ENCODE data around the gene ARMC10. TPM values are rescaled to one million over a fixed set of nuclear protein-coding genes. Genes with fewer than 3 reads are reported as not detected.

ARMC10 gene
- total and polyA plus RNA-seq, 9 of the 15 experiments (the other 6 are each of a cell fraction or from before 2014, with no cell fraction given): 17.0 to 113 (median 72.6) TPM

- TF ChIP-seq ZNF407 (IDR thresholded peaks at IDR 0.05; ENCODE audit: low read depth): no peak
- peak; percentile 75 for TF ChIP-seq ELF4 (CRISPR knock-in tag; IDR thresholded peaks at IDR 0.05)
- no peak for TF ChIP-seq KAT8 (IDR thresholded peaks at IDR 0.05; ENCODE audit: low read depth)
- TF ChIP-seq ZBTB7A (IDR thresholded peaks at IDR 0.05; ENCODE audit: borderline replicate concordance, control insufficient read depth, low read depth, low read length): peak; percentile 74; the same call in 1 of the 2 replicates
- no peak for TF ChIP-seq CBFA2T2 (conservative IDR thresholded peaks at IDR 0.05)
- TF ChIP-seq, protein P1, sequence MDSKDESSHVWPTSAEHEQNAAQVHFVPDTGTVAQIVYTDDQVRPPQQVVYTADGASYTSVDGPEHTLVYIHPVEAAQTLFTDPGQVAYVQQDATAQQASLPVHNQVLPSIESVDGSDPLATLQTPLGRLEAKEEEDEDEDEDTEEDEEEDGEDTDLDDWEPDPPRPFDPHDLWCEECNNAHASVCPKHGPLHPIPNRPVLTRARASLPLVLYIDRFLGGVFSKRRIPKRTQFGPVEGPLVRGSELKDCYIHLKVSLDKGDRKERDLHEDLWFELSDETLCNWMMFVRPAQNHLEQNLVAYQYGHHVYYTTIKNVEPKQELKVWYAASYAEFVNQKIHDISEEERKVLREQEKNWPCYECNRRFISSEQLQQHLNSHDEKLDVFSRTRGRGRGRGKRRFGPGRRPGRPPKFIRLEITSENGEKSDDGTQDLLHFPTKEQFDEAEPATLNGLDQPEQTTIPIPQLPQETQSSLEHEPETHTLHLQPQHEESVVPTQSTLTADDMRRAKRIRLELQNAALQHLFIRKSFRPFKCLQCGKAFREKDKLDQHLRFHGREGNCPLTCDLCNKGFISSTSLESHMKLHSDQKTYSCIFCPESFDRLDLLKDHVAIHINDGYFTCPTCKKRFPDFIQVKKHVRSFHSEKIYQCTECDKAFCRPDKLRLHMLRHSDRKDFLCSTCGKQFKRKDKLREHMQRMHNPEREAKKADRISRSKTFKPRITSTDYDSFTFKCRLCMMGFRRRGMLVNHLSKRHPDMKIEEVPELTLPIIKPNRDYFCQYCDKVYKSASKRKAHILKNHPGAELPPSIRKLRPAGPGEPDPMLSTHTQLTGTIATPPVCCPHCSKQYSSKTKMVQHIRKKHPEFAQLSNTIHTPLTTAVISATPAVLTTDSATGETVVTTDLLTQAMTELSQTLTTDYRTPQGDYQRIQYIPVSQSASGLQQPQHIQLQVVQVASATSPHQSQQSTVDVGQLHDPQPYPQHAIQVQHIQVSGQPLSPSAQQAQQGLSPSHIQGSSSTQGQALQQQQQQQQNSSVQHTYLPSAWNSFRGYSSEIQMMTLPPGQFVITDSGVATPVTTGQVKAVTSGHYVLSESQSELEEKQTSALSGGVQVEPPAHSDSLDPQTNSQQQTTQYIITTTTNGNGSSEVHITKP (IDR thresholded peaks at IDR 0.05; ENCODE audit: partially characterized antibody): peak; percentile 21
- no peak for TF ChIP-seq RFX7 (CRISPR knock-in tag; IDR thresholded peaks at IDR 0.05)
- TF ChIP-seq ARHGAP35 (IDR thresholded peaks at IDR 0.05; ENCODE audit: partially characterized antibody): no peak
- no peak for TF ChIP-seq ZNF347 (CRISPR knock-in tag; IDR thresholded peaks at IDR 0.05; ENCODE audit: low read depth)
- peak; percentile 99 for TF ChIP-seq SMAD4 (CRISPR knock-in tag; conservative IDR thresholded peaks at IDR 0.05)
- TF ChIP-seq ESRRA (IDR thresholded peaks at IDR 0.05; ENCODE audit: borderline replicate concordance, low read depth): peak; percentile 45; the same call in 1 of the 2 replicates
- no peak for TF ChIP-seq ZNF184 (CRISPR knock-in tag; IDR thresholded peaks at IDR 0.05)
- peak; percentile 86 for TF ChIP-seq ZNF263 (CRISPR knock-in tag; IDR thresholded peaks at IDR 0.05; ENCODE audit: borderline replicate concordance)
- TF ChIP-seq ZNF24 (IDR thresholded peaks at IDR 0.05): 0 out of 2 replicates have a peak, but pooled peaks have one; percentile 52
- TF ChIP-seq ZFX (CRISPR knock-in tag; IDR thresholded peaks at IDR 0.05): peak; percentile 89
- no peak for TF ChIP-seq ZNF121 (CRISPR knock-in tag; conservative IDR thresholded peaks at IDR 0.05)
Observed at GRCh38 chr7:103074519-103075336, at the start of gene ARMC10, which contains the start of gene FBXL13 (continued).

Data from K562 (cell line).